Lower leg skin (tissue), 3 donors: Measurements from ENCODE around the gene BLOC1S5.

Experiments used
- POLR2A ChIP-seq, 2 donors: fragments of 450-650 bp; IDR thresholded peaks; one replicate each; pipeline ENCODE4 v1.6.1; 2016 to 2017; ENCODE audit warnings: antibody characterized with exemption in 2 of 2, mild to moderate bottlenecking in 1 of 2, moderate library complexity in 1 of 2
- TF ChIP-seq, protein P1 (sequence below), 3 donors: fragments of 450-650 bp; IDR thresholded peaks; one replicate each; pipeline ENCODE4 v1.5.1; 2016; ENCODE audit warnings: antibody characterized with exemption in 3 of 3, mild to moderate bottlenecking in 3 of 3, moderate library complexity in 2 of 3

- TF ChIP-seq POLR2A (IDR thresholded peaks at IDR 0.05) = peak in 1 of 2 donors; percentile 35
- TF ChIP-seq, protein P1, sequence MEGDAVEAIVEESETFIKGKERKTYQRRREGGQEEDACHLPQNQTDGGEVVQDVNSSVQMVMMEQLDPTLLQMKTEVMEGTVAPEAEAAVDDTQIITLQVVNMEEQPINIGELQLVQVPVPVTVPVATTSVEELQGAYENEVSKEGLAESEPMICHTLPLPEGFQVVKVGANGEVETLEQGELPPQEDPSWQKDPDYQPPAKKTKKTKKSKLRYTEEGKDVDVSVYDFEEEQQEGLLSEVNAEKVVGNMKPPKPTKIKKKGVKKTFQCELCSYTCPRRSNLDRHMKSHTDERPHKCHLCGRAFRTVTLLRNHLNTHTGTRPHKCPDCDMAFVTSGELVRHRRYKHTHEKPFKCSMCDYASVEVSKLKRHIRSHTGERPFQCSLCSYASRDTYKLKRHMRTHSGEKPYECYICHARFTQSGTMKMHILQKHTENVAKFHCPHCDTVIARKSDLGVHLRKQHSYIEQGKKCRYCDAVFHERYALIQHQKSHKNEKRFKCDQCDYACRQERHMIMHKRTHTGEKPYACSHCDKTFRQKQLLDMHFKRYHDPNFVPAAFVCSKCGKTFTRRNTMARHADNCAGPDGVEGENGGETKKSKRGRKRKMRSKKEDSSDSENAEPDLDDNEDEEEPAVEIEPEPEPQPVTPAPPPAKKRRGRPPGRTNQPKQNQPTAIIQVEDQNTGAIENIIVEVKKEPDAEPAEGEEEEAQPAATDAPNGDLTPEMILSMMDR (IDR thresholded peaks at IDR 0.05) = peak in 1 of 3 donors; percentile 11
Measured at GRCh38 chr6:8063761-8064637, at the start of gene BLOC1S5.
